HG02678 (cell line): ENCODE data around the gene ARMC7.
A peak's percentile ranks its signal among the peaks of the same experiment; 100 is the strongest.
"Not testable (repeated sequence)": the region's sequence is repeated elsewhere in the genome, so short reads cannot be mapped to it uniquely, and the experiment has no call there.

Experiments used
- ATAC-seq: cut with Tn5 transposase; IDR thresholded peaks from one replicate; pipeline ENCODE4 v1.9.1; 2021; ENCODE audit warnings: mild to moderate bottlenecking, moderate library complexity; ENCODE audit not compliant: unreplicated experiment

The ARMC7 gene

DNA sequence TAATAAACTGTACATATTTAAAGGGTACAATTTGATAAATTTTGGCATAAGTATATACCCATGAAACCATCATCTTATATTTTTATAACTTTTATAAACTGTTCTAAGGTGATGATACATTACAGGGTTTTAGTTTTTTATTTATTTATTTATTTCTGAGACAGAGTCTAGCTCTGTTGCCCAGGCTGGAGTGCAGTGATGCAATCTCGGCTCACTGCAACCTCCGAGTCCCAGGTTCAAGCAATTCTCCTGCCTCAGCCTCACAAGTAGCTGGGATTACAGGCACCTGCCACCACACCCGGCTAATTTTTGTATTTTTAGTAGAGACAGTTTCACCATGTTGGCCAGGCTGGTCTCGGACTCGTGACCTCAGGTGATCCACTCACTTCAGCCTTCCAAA, 18.2 kb downstream of the ARMC7 start:
- ATAC-seq = not testable (repeated sequence)

GRCh38 chr17:75128694-75129505, 19.1 kb downstream of the ARMC7 start:
- no peak for ATAC-seq

DNA sequence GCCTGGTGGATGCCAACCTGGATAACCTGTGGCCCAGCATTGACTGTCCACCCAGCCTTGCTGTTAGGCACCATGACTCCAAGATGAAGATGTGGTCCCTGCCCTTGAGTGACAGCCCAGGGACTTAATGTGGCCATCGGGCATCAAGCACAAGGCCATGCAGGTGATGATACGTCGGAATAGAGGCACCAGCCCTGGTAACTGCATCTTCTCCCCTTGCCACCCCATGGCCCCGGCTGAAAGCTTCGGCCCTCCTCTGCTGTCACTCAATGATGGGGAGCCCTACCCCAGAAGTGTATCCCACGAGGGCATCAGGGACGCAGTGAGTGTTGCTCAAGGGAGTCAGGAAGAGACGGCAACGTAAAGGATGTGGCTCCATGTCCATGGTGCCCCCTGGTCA, 19.8 kb downstream of the ARMC7 start:
- no peak for ATAC-seq

DNA sequence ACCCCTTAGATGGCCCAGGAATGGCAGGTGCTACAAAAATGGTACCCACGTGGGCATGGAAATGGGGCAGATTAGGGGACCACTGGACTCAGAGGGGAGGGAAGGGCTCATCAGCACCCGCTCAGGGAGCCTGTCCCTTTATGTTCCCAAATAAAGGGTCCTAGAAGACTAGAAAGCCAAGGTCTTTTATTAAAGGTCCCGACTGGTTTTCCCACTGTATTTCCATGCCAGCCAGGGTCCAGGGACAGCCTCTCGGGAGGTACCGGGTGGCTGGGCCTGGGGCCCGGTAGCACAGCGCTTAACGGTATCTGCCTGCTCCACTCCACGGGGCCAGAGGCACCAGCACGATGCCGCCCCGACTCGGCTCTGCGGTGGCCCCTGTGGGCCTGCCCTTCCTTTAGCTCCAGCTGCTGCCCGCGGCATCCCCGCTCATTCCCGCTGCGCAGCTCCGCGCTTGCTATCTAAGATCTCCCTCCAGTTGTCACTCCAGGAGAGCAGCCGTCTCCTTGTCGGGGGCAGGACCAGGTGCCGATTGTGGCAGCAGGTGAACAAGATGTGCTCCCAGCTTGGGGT, 20.4 kb downstream of the ARMC7 start:
- ATAC-seq = no peak

GRCh38 chr17:75130632-75131277, 21.0 kb downstream of the ARMC7 start:
- ATAC-seq = no peak

DNA sequence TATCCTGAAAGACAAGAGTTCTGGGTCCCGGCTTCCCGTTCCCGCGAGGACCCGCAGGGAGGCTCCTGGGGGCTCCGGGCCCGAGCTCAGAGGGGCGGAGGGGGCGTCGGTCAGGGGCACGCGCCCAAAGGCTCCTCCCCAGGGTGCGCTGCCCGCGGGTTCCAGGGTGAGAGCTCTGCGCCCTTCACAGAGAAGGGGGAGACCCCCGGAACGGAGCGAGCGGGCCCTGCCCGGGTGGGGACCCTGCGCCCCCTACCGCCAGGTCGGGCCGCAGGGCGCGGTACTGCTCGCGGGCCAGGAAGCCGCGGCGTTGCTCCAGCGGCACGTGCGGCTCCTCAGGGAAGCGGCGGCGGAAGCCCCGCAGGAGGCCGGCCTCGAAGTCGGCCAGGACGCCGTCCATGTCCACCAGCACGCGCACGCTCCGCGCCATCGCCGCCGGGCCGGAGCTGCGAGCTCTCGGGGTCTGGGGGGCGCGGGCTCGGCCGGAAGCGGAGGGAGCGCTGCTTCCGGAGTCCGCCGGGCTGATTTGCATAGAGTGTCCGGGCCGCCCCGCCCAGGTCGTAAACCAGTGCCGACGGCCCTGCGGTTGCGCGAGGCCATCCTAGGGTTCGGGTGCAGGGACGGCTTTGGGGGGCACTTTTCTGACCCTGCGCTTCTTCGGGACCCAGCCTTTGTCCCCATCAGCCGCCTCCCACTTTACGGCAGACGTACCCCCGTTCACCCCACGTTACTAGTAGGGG, 21.7 kb downstream of the ARMC7 start, which contains the start of gene NT5C:
Gene NT5C, minus strand, starts transcription at position 465 of the 740 bp plus-strand sequence. Its CDS starts 35 bp downstream, at position 430.
- peak; percentile 83 for ATAC-seq

- not testable (repeated sequence) for ATAC-seq
Measured at GRCh38 chr17:75132018-75133000, 22.5 kb downstream of the ARMC7 start.

DNA sequence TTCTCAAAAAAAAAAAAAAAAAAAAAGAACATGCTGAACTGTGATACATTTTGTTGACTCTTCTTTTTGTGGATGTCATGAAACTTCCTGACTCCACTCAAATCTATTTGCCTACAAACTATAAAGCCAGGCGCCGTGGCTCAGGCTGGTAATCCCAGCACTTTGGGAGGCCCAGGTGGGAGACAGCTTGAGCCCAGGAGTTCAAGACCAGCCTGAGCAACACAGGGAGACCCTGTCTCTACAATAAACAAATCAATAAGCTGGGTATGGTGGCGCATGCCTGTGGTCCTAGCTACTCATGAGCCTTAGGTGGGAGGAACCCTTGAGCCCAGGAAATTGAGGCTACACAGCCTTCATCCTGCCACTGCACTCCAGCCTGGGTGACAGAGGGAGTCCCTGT, 23.2 kb downstream of the ARMC7 start:
- ATAC-seq = no peak

GRCh38 chr17:75133607-75134347, 24.0 kb downstream of the ARMC7 start:
- not testable (repeated sequence) for ATAC-seq

- ATAC-seq = no peak
Measured at GRCh38 chr17:75135452-75135851, 25.7 kb downstream of the ARMC7 start.

DNA sequence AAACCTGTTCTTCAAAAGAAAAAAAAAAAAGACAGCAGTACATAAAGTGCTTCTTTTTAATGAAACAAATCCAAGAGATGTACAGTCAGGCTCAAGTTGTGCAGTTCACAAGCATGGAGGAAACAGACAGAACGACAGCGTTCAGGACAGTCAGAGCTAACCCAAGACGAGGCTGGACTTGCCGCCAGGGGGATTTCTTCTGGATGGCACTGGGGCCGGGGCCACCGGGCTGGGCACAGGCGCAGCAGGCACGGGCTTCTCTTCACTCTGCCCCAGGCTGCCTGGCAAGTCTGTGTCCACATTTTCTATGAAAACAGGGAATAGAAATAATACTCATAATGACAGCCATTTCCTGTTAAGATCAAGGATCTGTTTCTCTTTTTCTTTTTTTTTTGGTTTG, 26.2 kb downstream of the ARMC7 start:
- no peak for ATAC-seq

GRCh38 chr17:75137762-75138161, 28.0 kb downstream of the ARMC7 start:
- ATAC-seq = not testable (repeated sequence)

DNA sequence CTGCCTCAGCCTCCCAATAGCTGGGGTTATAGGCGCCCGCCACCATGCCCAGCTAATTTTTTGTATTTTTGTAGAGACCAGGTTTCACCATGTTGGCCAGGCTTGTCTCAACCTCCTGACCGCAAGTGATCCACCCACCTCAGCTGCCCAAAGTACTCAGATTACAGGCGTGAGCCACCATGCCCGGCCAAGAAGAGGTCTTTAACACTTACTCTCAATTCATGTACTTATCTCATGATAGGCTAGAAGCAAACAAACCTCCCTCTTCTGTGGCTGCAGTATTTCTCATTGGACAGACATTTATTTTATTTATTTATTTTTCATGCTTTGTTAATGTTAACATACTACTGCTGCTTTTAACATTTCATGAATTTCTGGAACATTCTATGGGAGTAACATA, 28.8 kb downstream of the ARMC7 start:
- no peak for ATAC-seq

DNA sequence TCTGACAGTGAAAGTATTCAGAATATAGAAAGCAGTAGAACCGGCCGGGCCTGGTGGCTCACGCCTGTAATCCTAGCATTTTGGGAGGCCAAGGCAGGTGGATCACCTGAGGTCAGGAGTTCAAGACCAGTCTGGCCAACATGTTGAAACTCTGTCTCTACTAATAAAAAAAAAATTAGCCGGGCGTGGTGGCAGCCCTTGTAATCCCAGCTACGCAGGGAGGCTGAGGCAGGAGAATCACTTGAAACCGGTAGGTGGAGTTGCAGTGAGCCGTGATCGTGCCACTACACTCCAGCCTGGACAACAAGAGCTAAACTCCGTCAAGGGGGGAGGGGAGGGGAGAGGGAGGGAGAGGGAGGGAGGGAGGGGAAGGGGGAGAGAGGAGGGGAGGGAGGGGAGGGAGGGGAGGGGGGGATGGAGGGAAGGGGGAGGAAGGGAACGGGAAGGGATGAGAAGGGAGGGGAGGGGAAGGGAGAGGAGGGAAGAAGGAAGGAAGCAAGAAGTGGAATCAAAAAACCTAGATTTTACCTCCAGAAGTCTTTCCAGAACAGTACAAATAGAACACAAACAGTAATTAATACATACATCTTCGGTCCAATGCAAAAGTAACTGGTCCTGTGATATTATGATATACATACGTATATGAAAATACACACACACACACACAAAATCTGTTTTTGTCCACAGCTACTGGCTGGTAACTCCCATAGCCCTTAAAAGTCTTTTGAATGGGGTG, 32.6 kb downstream of the ARMC7 start:
- ATAC-seq = no peak

- ATAC-seq = no peak
Measured at GRCh38 chr17:75144816-75145512, 35.2 kb downstream of the ARMC7 start.

GRCh38 chr17:75146592-75146991, 36.8 kb downstream of the ARMC7 start:
- no peak for ATAC-seq

- ATAC-seq = no peak
Measured at GRCh38 chr17:75147878-75148546, 38.2 kb downstream of the ARMC7 start.

GRCh38 chr17:75151930-75152329, 42.2 kb downstream of the ARMC7 start:
- ATAC-seq = no peak
